ENCODE data around the gene RNU5B-1. TPM values are rescaled to one million over a fixed set of nuclear protein-coding genes. Genes with fewer than 3 reads are reported as not detected.

RNU5B-1 gene
- not detected for total RNA-seq

DNA sequence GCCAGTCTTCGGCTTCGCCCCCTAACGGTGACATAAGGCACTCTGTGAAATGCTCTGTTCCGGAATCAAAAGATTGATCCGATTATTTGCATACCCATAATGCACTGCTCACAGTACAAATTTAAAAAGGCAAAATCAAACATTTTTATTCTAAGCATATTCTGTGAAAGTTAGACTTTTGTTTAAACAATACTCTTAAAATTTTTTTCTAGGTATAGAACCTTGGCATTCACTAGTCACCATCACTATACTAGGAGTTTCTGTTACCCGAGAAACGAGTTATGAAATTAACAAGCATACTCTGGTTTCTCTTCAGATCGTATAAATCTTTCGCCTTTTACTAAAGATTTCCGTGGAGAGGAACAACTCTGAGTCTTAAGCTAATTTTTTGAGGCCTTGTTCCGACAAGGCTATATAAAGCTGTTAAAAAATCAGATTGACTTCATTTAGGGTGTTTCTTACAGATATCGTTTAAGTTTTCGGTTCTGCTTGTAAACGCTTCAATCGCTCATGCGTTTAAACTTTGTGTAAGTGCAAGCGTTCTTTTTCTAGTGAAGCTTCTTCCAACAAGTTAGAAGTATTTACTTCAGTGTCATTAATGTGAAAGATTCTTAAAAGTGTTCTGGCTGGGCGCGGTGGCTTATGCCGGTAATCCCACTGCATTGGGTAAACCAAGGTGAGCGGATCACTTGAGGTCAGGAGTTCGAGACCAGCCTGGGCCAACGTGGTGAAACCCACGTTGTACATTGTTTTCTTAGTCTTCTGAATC lies at the start of gene RNU5B-1:
Gene RNU5B-1 (plus strand): TSS at position 297 of the 769 bp plus-strand sequence.
- intact Hi-C loops (cut with DNase I; ENCODE audit: low total_unique reads): no loop called here
- DNase-seq (ENCODE audit: low spot score in 2 of 2): peak in 1 of 2 donors; percentile 73
- peak in 1 of 2 donors; percentile 95 for TF ChIP-seq POLR2A (IDR thresholded peaks at IDR 0.05)
- TF ChIP-seq, protein P1, sequence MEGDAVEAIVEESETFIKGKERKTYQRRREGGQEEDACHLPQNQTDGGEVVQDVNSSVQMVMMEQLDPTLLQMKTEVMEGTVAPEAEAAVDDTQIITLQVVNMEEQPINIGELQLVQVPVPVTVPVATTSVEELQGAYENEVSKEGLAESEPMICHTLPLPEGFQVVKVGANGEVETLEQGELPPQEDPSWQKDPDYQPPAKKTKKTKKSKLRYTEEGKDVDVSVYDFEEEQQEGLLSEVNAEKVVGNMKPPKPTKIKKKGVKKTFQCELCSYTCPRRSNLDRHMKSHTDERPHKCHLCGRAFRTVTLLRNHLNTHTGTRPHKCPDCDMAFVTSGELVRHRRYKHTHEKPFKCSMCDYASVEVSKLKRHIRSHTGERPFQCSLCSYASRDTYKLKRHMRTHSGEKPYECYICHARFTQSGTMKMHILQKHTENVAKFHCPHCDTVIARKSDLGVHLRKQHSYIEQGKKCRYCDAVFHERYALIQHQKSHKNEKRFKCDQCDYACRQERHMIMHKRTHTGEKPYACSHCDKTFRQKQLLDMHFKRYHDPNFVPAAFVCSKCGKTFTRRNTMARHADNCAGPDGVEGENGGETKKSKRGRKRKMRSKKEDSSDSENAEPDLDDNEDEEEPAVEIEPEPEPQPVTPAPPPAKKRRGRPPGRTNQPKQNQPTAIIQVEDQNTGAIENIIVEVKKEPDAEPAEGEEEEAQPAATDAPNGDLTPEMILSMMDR (IDR thresholded peaks at IDR 0.05): peak in 1 of 3 donors; percentile 4
- H3K4me3 ChIP-seq (ENCODE audit: low read depth, poor library complexity, severe bottlenecking): peak within 1 kb of the TSS; percentile 5
- 0% methylated on average over 24 of the region's 24 CpGs for WGBS, 2 donors

DNA sequence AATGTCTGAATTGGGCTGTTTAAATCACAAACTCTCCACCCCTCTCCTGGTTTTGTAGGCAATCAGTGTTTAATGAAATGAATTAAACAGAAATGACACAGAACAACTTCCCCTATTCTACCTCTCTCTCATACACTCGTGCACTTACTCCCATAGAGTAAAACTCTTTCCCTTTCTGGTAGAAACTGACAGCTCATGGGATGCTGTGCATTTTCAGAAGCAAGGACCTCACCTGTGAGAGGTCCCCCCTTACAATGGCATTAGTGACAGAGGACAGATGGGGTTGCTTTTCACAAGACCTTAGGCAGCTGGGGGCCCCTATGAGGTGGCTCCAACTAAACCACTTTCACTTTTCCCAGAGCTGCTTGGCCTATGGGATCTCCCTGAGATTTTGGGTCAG lies 49.7 kb upstream of the RNU5B-1 start:
- H3K4me3 ChIP-seq (ENCODE audit: low read depth, poor library complexity, severe bottlenecking): no peak overlapping the region
- DNase-seq (ENCODE audit: low spot score in 2 of 2): no peak
- WGBS, 2 donors: 59 to 60% methylated on average over 1 of the region's 1 CpG
- TF ChIP-seq POLR2A (IDR thresholded peaks at IDR 0.05): no peak
- TF ChIP-seq, protein P1 (IDR thresholded peaks at IDR 0.05): no peak
- intact Hi-C loops (cut with DNase I; ENCODE audit: low total_unique reads): no loop called here

DNA sequence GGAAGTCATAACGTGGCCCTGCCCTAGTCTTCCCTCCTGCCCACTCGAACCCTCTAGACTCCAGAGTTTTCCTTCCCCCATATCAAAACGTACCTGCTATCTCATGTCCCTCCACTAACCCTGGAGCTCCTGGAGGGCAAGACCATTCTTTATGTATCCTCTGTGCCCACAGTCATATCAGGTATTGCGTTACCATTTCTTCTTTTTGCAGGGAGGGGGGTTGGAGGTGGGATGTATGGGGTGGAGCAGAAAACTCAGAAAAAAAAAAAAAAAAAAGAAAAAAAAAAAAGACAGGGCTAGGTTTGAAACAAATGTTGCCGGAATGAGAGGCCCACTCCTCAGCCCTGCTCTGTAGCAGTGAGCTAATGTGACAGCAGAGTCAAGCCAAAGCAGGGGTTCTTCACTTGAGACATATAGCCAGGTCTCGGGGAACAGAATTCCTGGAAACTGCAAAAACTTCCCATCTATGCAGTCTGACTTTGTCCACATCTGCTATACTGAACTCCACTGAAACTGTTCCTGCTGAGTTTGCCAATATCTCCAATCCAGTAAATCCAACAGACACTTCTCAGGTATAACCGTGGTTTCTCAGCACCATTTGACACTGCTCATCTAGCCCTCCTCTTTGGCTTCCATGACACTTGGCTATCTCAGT lies 48.9 kb upstream of the RNU5B-1 start:
- TF ChIP-seq POLR2A (IDR thresholded peaks at IDR 0.05): no peak
- TF ChIP-seq, protein P1 (IDR thresholded peaks at IDR 0.05): no peak
- no peak for DNase-seq (ENCODE audit: low spot score in 2 of 2)
- intact Hi-C loops (cut with DNase I; ENCODE audit: low total_unique reads): no loop called here
- no peak overlapping the region for H3K4me3 ChIP-seq (ENCODE audit: low read depth, poor library complexity, severe bottlenecking)
- WGBS, 2 donors: 89 to 94% methylated on average over 7 of the region's 7 CpGs

DNA sequence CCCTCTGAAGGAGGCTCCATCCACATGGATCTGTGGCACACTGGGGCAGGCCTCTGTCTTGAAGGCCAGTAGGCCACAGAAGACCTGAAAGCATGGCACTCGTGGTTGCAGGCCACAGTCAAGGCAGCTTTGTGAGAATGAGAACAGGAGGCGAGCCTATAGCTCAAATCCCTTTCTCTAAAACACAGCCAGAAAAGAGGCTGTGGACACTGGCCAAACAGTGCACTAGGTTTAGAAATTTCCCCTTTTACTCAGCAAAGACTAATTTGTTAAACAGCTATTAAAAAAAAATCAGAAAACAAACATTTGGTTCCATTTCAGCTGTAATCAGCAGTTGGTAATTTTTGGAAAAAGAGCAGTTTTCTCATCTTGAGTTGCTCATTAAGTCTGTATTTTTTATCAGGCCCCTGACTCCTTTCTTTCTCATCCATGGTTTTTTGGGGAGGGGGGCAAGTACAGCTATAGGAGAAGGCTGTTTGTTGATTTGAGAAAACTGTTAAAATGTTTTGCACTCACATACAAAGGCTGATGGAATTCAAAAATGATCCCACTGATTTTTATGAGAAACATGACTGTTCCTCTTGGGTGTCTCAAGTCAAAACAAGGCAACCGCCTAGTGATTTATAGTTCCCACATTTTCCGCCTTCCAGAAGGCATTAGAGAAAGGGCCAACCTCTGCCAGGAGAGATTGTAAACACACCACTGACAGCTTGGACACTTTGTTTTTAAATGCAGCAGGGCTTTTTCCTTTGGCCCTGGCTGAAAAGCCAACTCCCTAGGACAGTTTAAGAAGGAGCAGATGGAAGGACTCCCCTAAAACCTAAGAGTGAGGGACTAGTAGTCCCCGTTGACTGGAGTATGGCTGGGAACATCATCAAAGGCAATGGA lies 45.9 kb upstream of the RNU5B-1 start:
- no peak overlapping the region for H3K4me3 ChIP-seq (ENCODE audit: low read depth, poor library complexity, severe bottlenecking)
- intact Hi-C loops (cut with DNase I; ENCODE audit: low total_unique reads): no loop called here
- WGBS, 2 donors: 55 to 62% methylated on average over 5 of the region's 5 CpGs
- DNase-seq (ENCODE audit: low spot score in 2 of 2): peak in 1 of 2 donors; percentile 70
- TF ChIP-seq, protein P1 (IDR thresholded peaks at IDR 0.05): no peak
- no peak for TF ChIP-seq POLR2A (IDR thresholded peaks at IDR 0.05)

DNA sequence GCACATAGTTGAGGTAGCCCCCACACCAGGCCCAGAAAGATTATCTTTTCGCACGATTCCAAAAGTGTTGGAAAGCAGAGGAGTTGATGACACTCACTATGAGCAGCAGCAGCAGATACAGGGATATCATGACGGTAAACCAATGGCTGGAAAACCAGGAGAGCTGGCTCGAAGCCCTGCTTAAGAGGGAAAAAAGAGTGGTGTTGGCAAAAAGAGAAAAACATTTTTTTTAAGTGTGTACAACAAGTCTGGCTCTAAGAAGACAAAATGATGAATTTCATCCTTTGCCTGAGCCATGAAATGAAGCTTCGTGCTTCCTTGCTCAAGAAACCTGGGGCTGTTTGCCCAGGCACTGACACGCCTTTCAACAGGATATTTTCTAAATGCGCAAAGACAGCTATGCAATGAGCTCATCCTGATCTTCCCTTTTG lies 45.1 kb upstream of the RNU5B-1 start:
- TF ChIP-seq, protein P1 (IDR thresholded peaks at IDR 0.05): no peak
- TF ChIP-seq POLR2A (IDR thresholded peaks at IDR 0.05): no peak
- 64 to 67% methylated on average over 7 of the region's 7 CpGs for WGBS, 2 donors

More for the DNA sequence above, 45.1 kb upstream of the RNU5B-1 start:
- intact Hi-C loops (cut with DNase I; ENCODE audit: low total_unique reads): no loop called here
- no peak overlapping the region for H3K4me3 ChIP-seq (ENCODE audit: low read depth, poor library complexity, severe bottlenecking)
- peak; percentile 69 to 89 for DNase-seq (ENCODE audit: low spot score in 2 of 2)

All from lower leg skin (tissue), 4 donors.